Measurements from ENCODE around the gene ZNF804B. TPM values are rescaled to one million over a fixed set of nuclear protein-coding genes. Genes with fewer than 3 reads are reported as not detected.

ZNF804B gene
- total and polyA plus RNA-seq, 9 of the 15 experiments (the other 6 are each of a cell fraction or from before 2014, with no cell fraction given), result 0.04 to 0.22 (median 0.09) TPM; not detected in 6

- TF ChIP-seq CGGBP1 (CRISPR knock-in tag; IDR thresholded peaks at IDR 0.05), result no peak
- TF ChIP-seq, protein P1, sequence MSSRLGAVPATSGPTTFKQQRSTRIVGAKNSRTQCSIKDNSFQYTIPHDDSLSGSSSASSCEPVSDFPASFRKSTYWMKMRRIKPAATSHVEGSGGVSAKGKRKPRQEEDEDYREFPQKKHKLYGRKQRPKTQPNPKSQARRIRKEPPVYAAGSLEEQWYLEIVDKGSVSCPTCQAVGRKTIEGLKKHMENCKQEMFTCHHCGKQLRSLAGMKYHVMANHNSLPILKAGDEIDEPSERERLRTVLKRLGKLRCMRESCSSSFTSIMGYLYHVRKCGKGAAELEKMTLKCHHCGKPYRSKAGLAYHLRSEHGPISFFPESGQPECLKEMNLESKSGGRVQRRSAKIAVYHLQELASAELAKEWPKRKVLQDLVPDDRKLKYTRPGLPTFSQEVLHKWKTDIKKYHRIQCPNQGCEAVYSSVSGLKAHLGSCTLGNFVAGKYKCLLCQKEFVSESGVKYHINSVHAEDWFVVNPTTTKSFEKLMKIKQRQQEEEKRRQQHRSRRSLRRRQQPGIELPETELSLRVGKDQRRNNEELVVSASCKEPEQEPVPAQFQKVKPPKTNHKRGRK (tag; IDR thresholded peaks at IDR 0.05), result no peak
- no peak for TF ChIP-seq SIN3A (IDR thresholded peaks at IDR 0.05; ENCODE audit: borderline replicate concordance in 2 of 2, control insufficient read depth in 1 of 2, low read depth in 2 of 2, low read length in 2 of 2)
- TF ChIP-seq UBTF (IDR thresholded peaks at IDR 0.05; ENCODE audit: borderline replicate concordance in 1 of 2, low read depth in 2 of 2, low read length in 2 of 2), result no peak
- TF ChIP-seq TCF3 (CRISPR knock-in tag; IDR thresholded peaks at IDR 0.05), result no peak
Measured at GRCh38 chr7:89021741-89022140, 262.2 kb downstream of the ZNF804B start (continued).

DNA sequence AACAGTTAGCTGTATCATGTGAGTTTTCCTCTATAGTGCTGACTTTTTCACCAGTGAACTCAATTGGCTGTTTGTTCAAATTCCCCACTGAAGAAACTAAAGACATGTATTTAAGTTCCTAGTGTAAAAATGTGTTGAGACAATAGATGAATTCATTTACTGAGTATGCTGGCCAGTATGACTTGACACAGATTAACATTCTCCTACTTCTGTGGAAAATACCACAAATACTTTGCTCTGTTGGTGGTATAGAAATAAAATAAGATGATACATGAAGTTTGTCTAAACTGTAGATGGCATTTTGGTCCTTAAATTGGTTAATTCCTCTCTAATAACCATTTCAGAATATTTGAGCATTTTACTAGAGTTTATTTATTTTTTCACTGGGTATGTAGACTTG is 263.7 kb downstream of the ZNF804B start:
- ChIA-PET POLR2A (no interaction called here), CTCF (ENCODE audit: low intra/inter-chr PET ratio) (no interaction called here)
- Histone ChIP-seq H3K4me2 (ENCODE audit: insufficient read depth, low read length) (no peak overlapping the region), H3K9me1 (ENCODE audit: control insufficient read depth, insufficient read depth, low read length) (no peaks in the 10 kb centered on the region), H3K9ac (ENCODE audit: insufficient read depth in 1 of 2, low read depth in 2 of 2, low read length in 2 of 2) (no peak overlapping the region), H3K4me1 (replicated peaks in 1 of 2; ENCODE audit: control insufficient read depth in 2 of 2, insufficient read depth in 2 of 2, low read length in 2 of 2) (no peaks in the 10 kb centered on the region), H3K27me3 (ENCODE audit: control insufficient read depth in 2 of 2, insufficient read depth in 2 of 2, low read length in 2 of 2) (no peaks in the 10 kb centered on the region; a peak in 1 of 5 replicates), H3K27ac (ENCODE audit: extremely low read depth, low read depth, low read length) (no peak overlapping the region), H3K9me3 (replicated peaks; ENCODE audit: control insufficient read depth, insufficient read depth, low read depth, low read length) (no peaks in the 10 kb centered on the region; the same call in 1 of the 2 replicates), H4K20me1 (replicated peaks; ENCODE audit: control insufficient read depth, insufficient read depth, low read length) (no peaks in the 10 kb centered on the region), H2AFZ (ENCODE audit: low read depth, low read length) (no peak overlapping the region), H3K36me3 (ENCODE audit: control insufficient read depth, insufficient read depth, low read length) (no peaks in the 10 kb centered on the region), H3K79me2 (ENCODE audit: control insufficient read depth, insufficient read depth, low read length) (no peaks in the 10 kb centered on the region), H3K4me3 (no peak overlapping the region)
- DNase-seq (ENCODE audit: extremely low read depth in 1 of 4, low spot score in 3 of 4) (no peak), ATAC-seq (no peak), FAIRE-seq (no peak)
- no TSS peak for BruUV-seq (replicated peaks)
- in situ Hi-C loops (cut with MboI), result no loop called here
- intact Hi-C loops (cut with micrococcal nuclease), result no loop called here
- TF ChIP-seq, protein P2, sequence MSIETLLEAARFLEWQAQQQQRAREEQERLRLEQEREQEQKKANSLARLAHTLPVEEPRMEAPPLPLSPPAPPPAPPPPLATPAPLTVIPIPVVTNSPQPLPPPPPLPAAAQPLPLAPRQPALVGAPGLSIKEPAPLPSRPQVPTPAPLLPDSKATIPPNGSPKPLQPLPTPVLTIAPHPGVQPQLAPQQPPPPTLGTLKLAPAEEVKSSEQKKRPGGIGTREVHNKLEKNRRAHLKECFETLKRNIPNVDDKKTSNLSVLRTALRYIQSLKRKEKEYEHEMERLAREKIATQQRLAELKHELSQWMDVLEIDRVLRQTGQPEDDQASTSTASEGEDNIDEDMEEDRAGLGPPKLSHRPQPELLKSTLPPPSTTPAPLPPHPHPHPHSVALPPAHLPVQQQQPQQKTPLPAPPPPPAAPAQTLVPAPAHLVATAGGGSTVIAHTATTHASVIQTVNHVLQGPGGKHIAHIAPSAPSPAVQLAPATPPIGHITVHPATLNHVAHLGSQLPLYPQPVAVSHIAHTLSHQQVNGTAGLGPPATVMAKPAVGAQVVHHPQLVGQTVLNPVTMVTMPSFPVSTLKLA (conservative IDR thresholded peaks at IDR 0.05), result no peak
- TF ChIP-seq SMAD4 (CRISPR knock-in tag; conservative IDR thresholded peaks at IDR 0.05) (no peak), U2AF1 (optimal IDR thresholded peaks at IDR 0.05; ENCODE audit: low read depth, low read length) (no peak), VEZF1 (CRISPR knock-in tag; IDR thresholded peaks at IDR 0.05) (no peak)

Measured in K562 (cell line).